Measurements from ENCODE around the gene PCNP. TPM values are rescaled to one million over a fixed set of nuclear protein-coding genes. Genes with fewer than 3 reads are reported as not detected.

The PCNP gene
- total and polyA plus RNA-seq, 2 donors from 2014 or later: 63.3 to 148 TPM

GRCh38 chr3:101643009-101643844 is 69.2 kb downstream of the PCNP start:
- DNase-seq (no peak), FAIRE-seq (no peak)
- Histone ChIP-seq H3K9me3 (ENCODE audit: control insufficient read depth in 2 of 3, insufficient read depth in 1 of 3, low read length in 3 of 3) (no peaks in the 10 kb centered on the region), H3K27ac (ENCODE audit: low read depth in 2 of 2, low read length in 2 of 2) (no peak overlapping the region), H3K9ac (ENCODE audit: low read length in 3 of 3) (no peak overlapping the region), H3K4me3 (ENCODE audit: low read length in 3 of 3) (no peak overlapping the region), H3K36me3 (ENCODE audit: control insufficient read depth in 2 of 3, insufficient read depth in 3 of 3, low read length in 3 of 3) (peaks cover 0 to 2% (median 0%) of the 10 kb centered on the region in 3 donors), H3K4me1 (ENCODE audit: control insufficient read depth in 2 of 3, insufficient read depth in 2 of 3, low read depth in 1 of 3, low read length in 3 of 3) (no peaks in the 10 kb centered on the region), H3K27me3 (ENCODE audit: control insufficient read depth, insufficient read depth, low read length) (no peaks in the 10 kb centered on the region)
- TF ChIP-seq CTCF (IDR thresholded peaks at IDR 0.05; ENCODE audit: borderline replicate concordance, extremely low read depth, insufficient read depth): no peak
- intact Hi-C loops (cut with DNase I): no loop called here

Other genes with a start within 250 kb of the PCNP start
- 28.7 TPM for gene SENP7, start 61.0 kb upstream of the PCNP start, total RNA-seq
- 5.4 TPM for gene SENP7, start 61.0 kb upstream of the PCNP start, polyA plus RNA-seq (ENCODE audit: insufficient read depth, low read depth, low replicate concordance)
- 17.7 TPM for gene TRMT10C, start 12.3 kb upstream of the PCNP start, total RNA-seq
- 27.5 TPM for gene TRMT10C, start 12.3 kb upstream of the PCNP start, polyA plus RNA-seq (ENCODE audit: insufficient read depth, low read depth, low replicate concordance)
- gene ZBTB11, start 103.0 kb downstream of the PCNP start, total RNA-seq: 14.1 TPM
- 4.7 TPM for gene ZBTB11, start 103.0 kb downstream of the PCNP start, polyA plus RNA-seq (ENCODE audit: insufficient read depth, low read depth, low replicate concordance)
- gene RPL24, start 112.5 kb downstream of the PCNP start, total RNA-seq: 844 TPM
- 1,595 TPM for gene RPL24, start 112.5 kb downstream of the PCNP start, polyA plus RNA-seq (ENCODE audit: insufficient read depth, low read depth, low replicate concordance)
- 7.5 TPM for gene CEP97, start 150.4 kb downstream of the PCNP start, total RNA-seq
- 1.7 TPM for gene CEP97, start 150.4 kb downstream of the PCNP start, polyA plus RNA-seq (ENCODE audit: insufficient read depth, low read depth, low replicate concordance)
- 13.3 TPM for gene NXPE3, start 205.0 kb downstream of the PCNP start, total RNA-seq
- gene NXPE3, start 205.0 kb downstream of the PCNP start, polyA plus RNA-seq (ENCODE audit: insufficient read depth, low read depth, low replicate concordance): 4.9 TPM

Measured in kidney (tissue), 14 donors.